Thymus (tissue), 11 donors: ENCODE results near the gene IGLON5. TPM values are rescaled to one million over a fixed set of nuclear protein-coding genes. Genes with fewer than 3 reads are reported as not detected.

Experiments
- DNase-seq, 9 donors: peaks; one replicate each; pipeline ENCODE4 v3.0.0-alpha.2; 2013; ENCODE audit warnings: low spot score in 9 of 9, low read depth in 6 of 9, missing footprints in 1 of 9
- H3K27ac ChIP-seq, 2 donors: one replicate each; pipeline ENCODE4 v1.5.1; 2013; ENCODE audit warnings: control low read depth in 1 of 2, low read depth in 1 of 2, low read length in 1 of 2, mild to moderate bottlenecking in 1 of 2, moderate library complexity in 1 of 2
- H3K27me3 ChIP-seq, 2 donors: one replicate each; pipeline ENCODE4 v1.5.1; 2013; ENCODE audit warnings: low read length in 1 of 2; ENCODE audit not compliant: control insufficient read depth in 2 of 2, insufficient read depth in 1 of 2
- H3K36me3 ChIP-seq, 2 donors: one replicate each; pipeline ENCODE4 v1.5.1; 2013; ENCODE audit warnings: low read length in 1 of 2, mild to moderate bottlenecking in 1 of 2, moderate library complexity in 1 of 2; ENCODE audit not compliant: control insufficient read depth in 2 of 2, insufficient read depth in 2 of 2
- H3K4me1 ChIP-seq, 2 donors: one replicate each; pipeline ENCODE4 v1.5.1; 2013; ENCODE audit warnings: low read length in 2 of 2; ENCODE audit not compliant: control insufficient read depth in 2 of 2, insufficient read depth in 2 of 2
- H3K4me3 ChIP-seq, 2 donors: one replicate each; pipeline ENCODE4 v1.5.1; 2013; ENCODE audit warnings: low read length in 2 of 2, control low read depth in 1 of 2, mild to moderate bottlenecking in 1 of 2
- H3K9me3 ChIP-seq, 2 donors: one replicate each; pipeline ENCODE4 v1.5.1; 2013; ENCODE audit warnings: low read length in 1 of 2, mild to moderate bottlenecking in 1 of 2; ENCODE audit not compliant: control insufficient read depth in 2 of 2, insufficient read depth in 1 of 2
- WGBS: extraction: QIAGEN DNeasy Blood & Tissue Kit; methylation state at CpG from one replicate; pipeline ENCODE4 v1.1.7; 2013; 5-methylcytosine and 5-hydroxymethylcytosine counted together
- polyA plus RNA-seq: library from polyadenylated mRNA; stranded (reverse); fragments of 200-250 nt; gene quantifications from one replicate; pipeline ENCODE4 v1.2.3, GENCODE V29; 2013
- total RNA-seq: library from RNA; stranded (reverse); fragments of 120-200 nt; gene quantifications from one replicate; pipeline ENCODE4 v1.2.4, GENCODE V29; 2013
- donor health status: healthy.

The IGLON5 gene
- total and polyA plus RNA-seq, 2 donors, result 0.25 TPM; not detected in 1

DNA sequence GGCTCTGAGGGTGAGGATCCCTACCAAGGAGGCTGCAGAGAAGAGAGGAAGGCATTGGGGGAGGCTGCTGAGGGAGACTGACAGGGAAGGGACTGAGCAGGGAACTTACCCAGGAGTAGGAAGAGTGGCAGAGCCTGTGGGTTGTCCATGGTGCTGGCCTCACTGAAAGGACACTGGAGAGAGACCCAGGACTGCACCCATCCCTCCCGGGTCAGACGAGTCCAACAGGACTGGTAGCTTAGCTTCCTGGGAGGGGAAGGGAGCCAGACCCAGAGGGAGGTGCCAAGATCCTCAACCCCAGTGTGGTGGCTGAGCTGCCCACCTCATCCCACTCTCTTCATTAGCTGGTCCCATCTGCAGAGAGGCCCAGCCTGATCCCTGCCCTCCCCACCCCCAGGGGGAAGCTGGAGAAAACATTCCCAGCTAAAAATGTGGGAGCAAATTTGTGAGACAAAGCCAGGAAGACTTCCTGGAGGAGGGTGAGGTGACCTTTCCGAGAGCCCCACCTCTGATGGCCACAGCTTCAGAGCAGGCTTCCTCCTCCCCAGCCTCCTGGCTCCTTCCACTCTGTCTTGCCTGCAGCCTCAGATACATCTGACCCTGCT, 30.6 kb downstream of the IGLON5 start, which contains the start of gene VSIG10L:
Gene VSIG10L, minus strand, starts transcription at position 164 of the 605 bp plus-strand sequence. Its CDS starts 15 bp downstream, at position 149.
- H3K4me1 ChIP-seq, result peaks cover 8 to 18% of the 10 kb centered on the region in 2 donors

GRCh38 chr19:51342631-51343569, 31.5 kb downstream of the IGLON5 start:
- Histone ChIP-seq H3K9me3 (peaks cover 0 to 4% of the 10 kb centered on the region in 2 donors), H3K4me3 (no peak overlapping the region), H3K36me3 (peaks cover 6 to 25% of the 10 kb centered on the region in 2 donors), H3K4me1 (peaks cover 8 to 18% of the 10 kb centered on the region in 2 donors), H3K27ac (no peak overlapping the region), H3K27me3 (peaks cover 22 to 39% of the 10 kb centered on the region in 2 donors)
- WGBS, result 69% methylated on average over 9 of the region's 9 CpGs
- no peak for DNase-seq

More for the DNA sequence above, 30.6 kb downstream of the IGLON5 start, which contains the start of gene VSIG10L:
- DNase-seq, result no peak
- Histone ChIP-seq H3K36me3 (peaks cover 6 to 18% of the 10 kb centered on the region in 2 donors), H3K27me3 (peaks cover 22 to 39% of the 10 kb centered on the region in 2 donors), H3K4me3 (no peak within 1 kb of the TSS), H3K27ac (no peak within 1 kb of the TSS), H3K9me3 (peaks cover 0 to 3% of the 10 kb centered on the region in 2 donors)
- WGBS, result 75% methylated on average over 3 of the region's 3 CpGs

GRCh38 chr19:51345076-51345620, 33.7 kb downstream of the IGLON5 start:
- Histone ChIP-seq H3K27me3 (peaks cover 11 to 23% of the 10 kb centered on the region in 2 donors), H3K4me3 (no peak overlapping the region), H3K36me3 (peaks cover 12 to 34% of the 10 kb centered on the region in 2 donors), H3K9me3 (peaks cover 0 to 1% of the 10 kb centered on the region in 2 donors), H3K4me1 (peaks cover 0 to 2% of the 10 kb centered on the region in 2 donors), H3K27ac (no peak overlapping the region)
- WGBS, result 98% methylated on average over 9 of the region's 9 CpGs
- no peak for DNase-seq

- H3K36me3 ChIP-seq, result peaks cover 21 to 48% of the 10 kb centered on the region in 2 donors
Measured at GRCh38 chr19:51346742-51347141, 35.3 kb downstream of the IGLON5 start.

GRCh38 chr19:51347209-51347928, 35.9 kb downstream of the IGLON5 start:
- H3K36me3 ChIP-seq, result peaks cover 21 to 52% of the 10 kb centered on the region in 2 donors
- H3K27me3 ChIP-seq, result peaks cover 0 to 2% of the 10 kb centered on the region in 2 donors
- WGBS, result 80% methylated on average over 10 of the region's 10 CpGs
- no peak overlapping the region for H3K4me3 ChIP-seq
- DNase-seq, result no peak
- H3K9me3 ChIP-seq, result peaks cover 0 to 1% of the 10 kb centered on the region in 2 donors
- H3K27ac ChIP-seq, result no peak overlapping the region
- H3K4me1 ChIP-seq, result peaks cover 0 to 2% of the 10 kb centered on the region in 2 donors

More at GRCh38 chr19:51346742-51347141, 35.3 kb downstream of the IGLON5 start:
- DNase-seq, result no peak
- Histone ChIP-seq H3K4me3 (no peak overlapping the region), H3K9me3 (peaks cover 0 to 1% of the 10 kb centered on the region in 2 donors), H3K27me3 (peaks cover 0 to 7% of the 10 kb centered on the region in 2 donors), H3K4me1 (peaks cover 0 to 2% of the 10 kb centered on the region in 2 donors), H3K27ac (no peak overlapping the region)
- WGBS, result 94% methylated on average over 17 of the region's 17 CpGs

GRCh38 chr19:51351266-51351990, 40.0 kb downstream of the IGLON5 start:
- no peaks in the 10 kb centered on the region for H3K27me3 ChIP-seq
- 93% methylated on average over 11 of the region's 11 CpGs for WGBS
- no peak for DNase-seq
- H3K36me3 ChIP-seq, result peaks cover 20 to 45% of the 10 kb centered on the region in 2 donors
- no peak overlapping the region for H3K27ac ChIP-seq
- H3K4me3 ChIP-seq, result no peak overlapping the region
- peaks cover 0 to 1% of the 10 kb centered on the region in 2 donors for H3K9me3 ChIP-seq
- H3K4me1 ChIP-seq, result peaks cover 8 to 15% of the 10 kb centered on the region in 2 donors

GRCh38 chr19:51352783-51353360, 41.4 kb downstream of the IGLON5 start:
- no peak overlapping the region for H3K4me3 ChIP-seq
- no peak for DNase-seq
- H3K4me1 ChIP-seq, result peaks cover 8 to 19% of the 10 kb centered on the region in 2 donors
- H3K27ac ChIP-seq, result no peak overlapping the region
- WGBS, result 97% methylated on average over 16 of the region's 16 CpGs
- peaks cover 18 to 31% of the 10 kb centered on the region in 2 donors for H3K36me3 ChIP-seq
- H3K9me3 ChIP-seq, result no peaks in the 10 kb centered on the region
- H3K27me3 ChIP-seq, result no peaks in the 10 kb centered on the region
